NOMO-1 treated with DMSO at 0.1 percent for 48 hours (cell line): ENCODE results near the gene NDE1.
"Not testable (repeated sequence)": the region's sequence is repeated elsewhere in the genome, so short reads cannot be mapped to it uniquely, and the experiment has no call there.

Source experiments
- DNase-seq: peaks from one replicate; lab custom pipeline; 2025; ENCODE audit not compliant: unreplicated experiment; lab: John Stamatoyannopoulos, UW

NDE1 gene

GRCh38 chr16:15650698-15651171 is 690 bp downstream of the NDE1 start:
- DNase-seq = peak; percentile 13

GRCh38 chr16:15652293-15653001 is 2.4 kb downstream of the NDE1 start:
- DNase-seq = no peak

- DNase-seq = no peak
Measured at GRCh38 chr16:15653227-15653626, 3.2 kb downstream of the NDE1 start.

DNA sequence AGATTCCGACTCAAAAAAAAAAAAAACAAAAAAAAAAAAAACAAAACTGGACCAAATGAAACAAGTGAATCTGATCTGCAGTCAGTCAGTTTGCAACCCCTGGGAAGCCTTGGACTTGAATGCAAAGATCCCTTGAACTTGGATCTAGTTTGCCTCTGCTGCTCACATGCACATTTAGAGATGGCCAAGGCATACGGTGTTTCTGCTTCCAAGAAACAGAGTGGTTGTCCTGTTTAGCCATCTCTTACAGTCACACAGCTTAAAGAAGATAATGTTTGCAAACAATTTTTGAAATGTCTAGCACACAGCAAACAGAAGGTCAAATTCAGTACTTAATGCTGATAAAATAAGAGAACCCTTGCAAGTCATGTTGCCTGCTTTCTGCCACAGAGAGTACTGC is 4.5 kb downstream of the NDE1 start:
- DNase-seq = no peak

- DNase-seq = not testable (repeated sequence)
Measured at GRCh38 chr16:15655561-15655960, 5.5 kb downstream of the NDE1 start.

DNA sequence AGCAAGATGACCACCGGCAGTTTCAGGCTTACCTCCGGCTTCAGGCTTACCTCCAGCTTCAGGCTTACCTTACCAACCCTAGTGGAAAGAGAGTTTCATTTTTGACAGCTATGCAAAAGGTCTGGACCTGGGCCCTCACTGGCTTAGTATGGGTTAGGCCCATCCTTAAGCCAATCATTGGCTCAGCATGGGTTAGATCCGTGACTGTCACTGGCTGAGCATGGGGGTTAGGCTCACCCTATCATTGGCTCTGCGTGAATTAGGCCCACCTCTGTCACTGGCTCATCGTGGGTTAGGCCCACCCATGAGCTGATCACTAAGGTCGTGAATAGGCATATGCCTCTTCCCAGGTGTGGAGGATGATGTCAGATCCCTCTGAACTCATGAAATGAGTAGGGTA is 8.1 kb downstream of the NDE1 start:
- DNase-seq = no peak

DNA sequence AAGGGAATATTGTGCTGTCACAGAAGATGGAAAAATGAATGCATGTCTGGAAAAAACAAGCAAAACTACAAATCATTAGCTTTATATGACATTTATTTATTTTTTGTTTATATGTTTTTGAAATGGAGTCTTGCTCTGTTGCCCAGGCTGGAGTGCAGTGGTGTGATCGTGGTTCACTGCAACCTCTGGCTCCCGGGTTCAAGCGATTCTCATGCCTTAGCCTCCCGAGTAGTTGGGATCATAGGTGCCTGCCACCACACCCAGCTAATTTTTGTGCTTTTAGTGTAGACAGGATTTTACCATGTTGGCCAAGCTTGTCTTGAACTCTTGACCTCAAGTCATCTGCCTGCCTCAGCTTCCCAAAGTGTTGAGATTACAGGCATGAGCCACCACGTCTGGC is 8.5 kb downstream of the NDE1 start:
- no peak for DNase-seq

DNA sequence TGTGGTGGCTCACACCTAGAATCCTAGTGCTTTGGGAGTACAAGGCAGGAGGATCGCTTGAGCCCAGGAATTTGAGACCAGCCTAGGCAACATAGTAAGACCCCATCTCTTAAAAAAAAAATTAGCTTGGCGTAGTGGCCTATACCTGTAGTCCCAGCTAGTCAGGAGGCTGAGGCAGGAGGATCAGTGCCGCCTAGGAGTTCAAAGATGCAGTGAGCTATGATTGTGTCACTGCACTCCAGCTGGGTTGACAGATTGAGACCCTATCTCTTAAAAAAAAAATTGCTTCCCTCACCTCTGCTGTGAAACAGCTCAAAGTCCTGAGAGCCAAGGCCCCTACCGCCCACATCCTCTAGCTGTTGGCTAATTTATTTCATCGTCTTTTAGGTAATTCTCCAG is 10.2 kb downstream of the NDE1 start:
- DNase-seq = no peak

DNA sequence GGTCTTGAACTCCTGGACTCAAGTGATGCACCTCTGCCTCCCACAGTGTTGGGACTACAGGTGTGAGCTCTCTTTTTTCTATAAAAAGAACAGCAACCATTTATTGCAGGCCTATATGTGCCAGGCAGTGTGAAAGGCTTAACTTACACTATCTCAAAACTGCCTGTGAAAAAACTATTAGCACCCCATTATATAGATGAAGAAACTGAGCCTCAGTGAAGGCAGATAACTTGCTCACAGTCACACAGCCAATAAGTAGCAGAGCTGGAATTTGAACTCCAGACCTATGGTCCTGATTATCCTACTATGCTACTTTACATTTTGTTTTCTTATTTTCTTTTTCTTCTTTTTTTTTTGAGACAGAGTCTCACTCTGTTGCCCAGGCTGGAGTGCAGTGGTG is 15.1 kb downstream of the NDE1 start:
- DNase-seq = no peak

- no peak for DNase-seq
Measured at GRCh38 chr16:15667091-15667742, 17.2 kb downstream of the NDE1 start.

DNA sequence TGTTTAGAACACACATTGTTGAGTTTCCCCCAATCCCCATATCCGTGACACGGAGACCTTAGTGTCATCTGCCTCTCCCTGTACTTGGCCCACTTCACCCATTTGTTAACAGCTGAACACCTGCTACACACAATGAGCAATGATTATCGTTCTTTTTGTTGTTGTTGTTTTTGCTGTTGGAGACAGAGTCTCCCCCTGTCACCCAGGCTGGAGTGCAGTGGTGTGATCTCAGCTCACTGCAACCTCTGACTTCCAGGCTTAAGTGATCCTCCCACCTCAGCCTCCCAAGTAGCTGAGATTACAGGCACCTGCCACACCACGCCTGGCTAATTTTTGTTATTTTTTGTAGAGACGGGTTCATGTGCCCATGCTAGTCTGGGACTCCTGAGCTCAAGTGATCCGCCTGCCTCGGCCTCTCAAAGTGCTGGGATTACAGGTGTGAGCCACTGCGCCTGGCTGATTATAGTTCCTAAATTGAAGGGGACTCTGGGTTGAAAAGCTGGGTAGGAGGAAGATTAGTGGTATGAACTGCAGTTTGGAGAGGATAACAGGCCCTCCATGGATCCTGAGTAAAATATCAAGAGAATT is 21.6 kb downstream of the NDE1 start:
- DNase-seq = no peak

GRCh38 chr16:15672127-15672513 is 22.1 kb downstream of the NDE1 start:
- DNase-seq = not testable (repeated sequence)

DNA sequence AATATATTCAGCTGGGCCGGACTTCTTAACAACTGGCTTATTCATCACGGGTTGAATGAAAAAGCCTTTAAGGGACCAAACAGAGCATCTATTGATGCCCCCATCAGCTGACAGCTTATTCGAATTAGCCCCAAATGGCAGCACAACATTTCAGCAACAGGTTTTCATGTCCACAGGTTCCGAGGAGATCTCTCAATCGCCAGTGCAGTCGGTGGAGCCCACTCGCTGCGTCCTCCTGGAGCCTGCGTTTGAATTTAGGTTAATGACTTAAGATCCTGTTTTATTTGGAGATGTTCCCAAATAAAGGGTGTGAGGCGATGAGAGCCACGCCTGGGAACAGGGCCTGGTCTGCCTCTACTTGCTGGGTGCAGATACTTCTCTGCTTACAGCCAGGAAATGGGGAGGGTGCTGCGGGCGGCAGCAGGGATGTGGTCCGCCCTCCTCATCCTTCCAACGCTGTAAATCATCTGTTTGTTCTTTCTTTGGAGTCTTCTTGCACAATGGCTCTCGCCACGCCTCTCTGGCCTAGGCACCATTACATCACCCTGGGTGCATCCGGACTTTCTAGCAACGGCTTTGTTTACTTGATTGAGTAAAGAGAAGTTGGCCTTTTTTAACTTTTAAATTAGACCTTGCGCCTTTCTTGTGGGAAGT is 22.6 kb downstream of the NDE1 start:
- DNase-seq = peak; percentile 99

DNA sequence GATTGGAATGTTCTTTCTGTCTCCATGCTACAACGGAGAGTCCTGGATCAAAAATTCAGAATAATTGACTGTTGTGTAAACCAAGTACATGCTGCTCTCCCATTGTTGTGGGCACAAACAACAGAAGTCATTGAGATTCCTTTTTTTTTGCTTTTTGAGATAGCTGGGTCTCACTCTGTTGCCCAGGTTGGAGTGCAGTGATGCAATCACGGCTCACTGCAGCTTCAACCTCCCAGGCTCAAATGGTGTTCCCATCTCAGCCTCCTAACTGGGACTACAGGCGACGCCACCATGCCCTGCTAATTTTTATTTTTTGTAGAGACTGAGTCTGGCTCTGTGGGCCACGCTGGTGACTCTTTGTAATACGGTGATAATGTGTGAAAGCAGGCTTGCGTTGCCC is 24.5 kb downstream of the NDE1 start:
- DNase-seq = no peak

DNA sequence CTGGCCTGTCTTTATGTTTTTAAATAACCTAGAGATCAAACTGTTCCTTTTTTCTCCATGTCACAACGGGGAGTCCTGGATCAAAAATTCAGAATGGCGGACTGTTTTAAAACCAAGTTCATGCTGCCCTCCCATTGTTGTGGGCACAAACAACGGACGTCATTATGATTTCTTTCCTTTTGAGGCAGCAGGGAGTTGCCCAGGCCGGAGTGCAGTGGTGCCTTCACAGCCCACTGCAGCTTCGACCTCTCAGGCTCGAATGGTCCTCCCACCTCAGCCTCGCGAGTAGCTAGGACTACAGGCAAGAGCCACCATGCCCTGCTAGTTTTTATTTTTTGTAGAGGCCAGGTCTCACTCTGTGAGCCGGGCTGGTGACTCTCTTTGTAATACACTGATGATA is 26.5 kb downstream of the NDE1 start:
- DNase-seq = no peak

- no peak for DNase-seq
Measured at GRCh38 chr16:15677447-15677846, 27.4 kb downstream of the NDE1 start.

DNA sequence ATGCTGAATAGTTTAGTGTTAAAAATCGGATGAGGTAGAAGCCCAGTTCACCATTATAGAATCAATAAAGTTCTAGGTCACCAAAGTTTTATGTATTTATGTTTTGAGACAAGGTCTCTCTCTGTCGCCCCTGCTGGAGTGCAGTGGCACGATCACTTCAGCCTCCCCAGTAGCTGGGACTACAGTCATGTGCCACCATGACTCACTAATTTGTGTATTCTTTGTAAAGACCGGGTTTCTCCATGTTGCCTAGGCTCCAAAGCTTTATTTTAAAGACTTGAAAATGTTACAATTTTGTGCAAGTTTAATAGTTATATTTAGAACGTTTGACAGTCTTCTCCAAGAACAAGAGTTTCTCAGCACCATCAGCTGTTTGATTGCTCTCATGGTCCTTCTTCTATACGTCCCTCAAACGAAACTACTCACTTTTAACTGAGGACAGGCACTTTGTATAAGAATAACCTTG is 32.1 kb downstream of the NDE1 start:
- peak; percentile 73 for DNase-seq

DNA sequence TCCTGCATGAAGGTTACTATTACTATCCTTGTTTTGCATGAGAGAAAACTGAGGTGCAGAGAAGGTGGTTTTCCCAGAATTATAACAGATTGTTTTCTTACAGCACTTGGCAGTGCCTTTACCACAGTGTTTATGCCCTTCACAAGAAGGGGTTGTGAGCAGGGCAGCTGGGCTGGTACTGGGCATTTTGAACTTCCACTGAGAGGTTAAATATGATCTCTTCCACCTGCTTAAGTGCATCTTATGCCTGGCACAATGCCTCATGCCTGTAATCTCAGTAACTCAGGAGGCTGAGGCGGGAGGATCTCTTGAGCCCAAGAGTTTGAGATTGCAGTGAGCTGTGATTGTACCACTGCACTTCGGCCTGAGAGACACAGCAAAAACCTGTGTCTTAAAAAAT is 36.2 kb downstream of the NDE1 start:
- DNase-seq = no peak

- DNase-seq = no peak
Measured at GRCh38 chr16:15689290-15689689, 39.2 kb downstream of the NDE1 start.

DNA sequence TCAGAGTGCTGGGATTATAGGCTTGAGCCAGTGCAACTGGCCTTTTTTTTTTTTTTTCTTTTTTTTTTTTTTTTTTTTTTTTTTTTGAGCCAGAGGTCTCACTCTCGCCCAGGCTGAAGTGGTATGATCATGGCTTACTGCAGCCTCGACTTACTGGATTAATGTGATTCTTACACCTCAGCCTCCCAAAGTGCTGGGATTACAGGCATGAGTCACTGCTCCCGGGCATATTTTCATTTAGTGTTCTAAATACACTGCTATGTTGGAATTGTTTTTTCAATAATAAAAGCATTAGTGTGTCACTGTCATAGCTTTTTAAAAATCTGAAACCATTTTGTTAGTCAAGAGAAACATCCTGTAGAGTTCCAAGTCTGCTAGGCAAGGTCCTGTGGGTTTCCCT is 40.3 kb downstream of the NDE1 start:
- no peak for DNase-seq

- no peak for DNase-seq
Measured at GRCh38 chr16:15691046-15691445, 41.0 kb downstream of the NDE1 start.

DNA sequence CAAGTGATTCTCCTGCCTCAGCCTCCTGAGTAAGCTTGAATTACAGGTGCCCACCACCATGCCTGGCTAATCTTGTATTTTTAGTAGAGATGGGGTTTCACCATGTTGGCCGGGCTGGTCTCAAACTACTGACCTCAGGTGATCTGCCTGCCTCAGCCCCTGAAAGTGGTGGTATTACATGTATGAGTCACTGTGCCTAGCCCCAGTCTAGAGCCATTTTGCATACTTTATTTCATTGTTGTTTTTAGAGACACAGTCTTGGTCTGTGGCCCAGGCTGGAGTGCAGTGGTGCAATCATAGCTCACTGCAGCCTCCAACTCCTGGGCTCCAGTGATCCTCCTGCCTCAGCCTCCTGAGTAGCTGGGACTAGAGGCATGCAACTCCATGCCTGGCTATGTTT is 42.5 kb downstream of the NDE1 start:
- DNase-seq = not testable (repeated sequence)
